Tibial nerve (tissue), 4 donors: Measurements from ENCODE around the gene CENPO.

ENCODE experiments used
- EP300 ChIP-seq, 2 donors: sonication (generic); formaldehyde crosslinking; IDR thresholded peaks; one replicate each; pipeline ENCODE4 v1.6.1; 2017; ENCODE audit warnings: antibody characterized with exemption in 2 of 2, mild to moderate bottlenecking in 1 of 2
- POLR2A ChIP-seq, 2 donors: fragments of 450-650 bp; IDR thresholded peaks; one replicate each; pipeline ENCODE4 v1.6.1; 2017; ENCODE audit warnings: antibody characterized with exemption in 2 of 2, mild to moderate bottlenecking in 2 of 2, moderate library complexity in 2 of 2
- TF ChIP-seq, protein P1 (sequence below), 5 experiments: fragments of 200-600 bp in 3 of 5; fragments of 450-650 bp in 2 of 5; sonication (generic) in 3 of 5; IDR thresholded peaks; one replicate each; pipeline ENCODE4 v1.5.1; 2016 to 2019; ENCODE audit warnings: antibody characterized with exemption in 5 of 5, mild to moderate bottlenecking in 3 of 5, moderate library complexity in 2 of 5

GRCh38 chr2:24821433-24821891 is 28.2 kb downstream of the CENPO start:
- TF ChIP-seq, protein P1, sequence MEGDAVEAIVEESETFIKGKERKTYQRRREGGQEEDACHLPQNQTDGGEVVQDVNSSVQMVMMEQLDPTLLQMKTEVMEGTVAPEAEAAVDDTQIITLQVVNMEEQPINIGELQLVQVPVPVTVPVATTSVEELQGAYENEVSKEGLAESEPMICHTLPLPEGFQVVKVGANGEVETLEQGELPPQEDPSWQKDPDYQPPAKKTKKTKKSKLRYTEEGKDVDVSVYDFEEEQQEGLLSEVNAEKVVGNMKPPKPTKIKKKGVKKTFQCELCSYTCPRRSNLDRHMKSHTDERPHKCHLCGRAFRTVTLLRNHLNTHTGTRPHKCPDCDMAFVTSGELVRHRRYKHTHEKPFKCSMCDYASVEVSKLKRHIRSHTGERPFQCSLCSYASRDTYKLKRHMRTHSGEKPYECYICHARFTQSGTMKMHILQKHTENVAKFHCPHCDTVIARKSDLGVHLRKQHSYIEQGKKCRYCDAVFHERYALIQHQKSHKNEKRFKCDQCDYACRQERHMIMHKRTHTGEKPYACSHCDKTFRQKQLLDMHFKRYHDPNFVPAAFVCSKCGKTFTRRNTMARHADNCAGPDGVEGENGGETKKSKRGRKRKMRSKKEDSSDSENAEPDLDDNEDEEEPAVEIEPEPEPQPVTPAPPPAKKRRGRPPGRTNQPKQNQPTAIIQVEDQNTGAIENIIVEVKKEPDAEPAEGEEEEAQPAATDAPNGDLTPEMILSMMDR (IDR thresholded peaks at IDR 0.05): no peak
- TF ChIP-seq POLR2A (IDR thresholded peaks at IDR 0.05) (no peak), EP300 (IDR thresholded peaks at IDR 0.05) (no peak)
